GM12873 (cell line): ENCODE data around the gene SCTR.

ENCODE experiments used
- CTCF ChIP-seq: IDR thresholded peaks from 2 replicates; pipeline ENCODE4 v1.5.1; 2012; ENCODE audit warnings: low read depth, mild to moderate bottlenecking, moderate library complexity, low read length, control low read depth; ENCODE audit not compliant: insufficient read depth; ENCODE audit errors: missing control alignments

SCTR gene

GRCh38 chr2:119422360-119423107, 101.7 kb downstream of the SCTR start:
- TF ChIP-seq CTCF, result no peak

GRCh38 chr2:119421741-119422140, 102.5 kb downstream of the SCTR start:
- TF ChIP-seq CTCF, result no peak

GRCh38 chr2:119421304-119421703, 103.0 kb downstream of the SCTR start:
- TF ChIP-seq CTCF, result no peak

GRCh38 chr2:119419803-119420508, 104.3 kb downstream of the SCTR start:
- TF ChIP-seq CTCF, result no peak

GRCh38 chr2:119419065-119419464, 105.2 kb downstream of the SCTR start:
- no peak for TF ChIP-seq CTCF

- TF ChIP-seq CTCF, result no peak
These were observed 106.4 kb downstream of the SCTR start for GRCh38 chr2:119417908-119418307.

GRCh38 chr2:119416299-119416923, 107.9 kb downstream of the SCTR start:
- TF ChIP-seq CTCF, result no peak
